KOPT-K1 (cell line): Measurements from ENCODE around the gene FGD3.
"Not testable (repeated sequence)": the region's sequence is repeated elsewhere in the genome, so short reads cannot be mapped to it uniquely, and the experiment has no call there.

ENCODE experiments used
- H3K27ac ChIP-seq: fragments of 200-600 bp; sonication (generic); 2 replicates; pipeline ENCODE4 v1.5.1; 2016; ENCODE audit warnings: antibody characterized with exemption, mild to moderate bottlenecking, low read depth, low read length; ENCODE audit not compliant: poor library complexity, severe bottlenecking
- H3K36me3 ChIP-seq: fragments of 200-600 bp; sonication (generic); 2 replicates; pipeline ENCODE4 v1.5.1; 2017; ENCODE audit warnings: antibody characterized with exemption, mild to moderate bottlenecking, low read length, moderate library complexity; ENCODE audit not compliant: insufficient read depth
- H3K9me3 ChIP-seq: fragments of 200-600 bp; sonication (generic); 2 replicates; pipeline ENCODE4 v1.5.1; 2017; ENCODE audit warnings: antibody characterized with exemption, low read length, mild to moderate bottlenecking; ENCODE audit not compliant: insufficient read depth, poor library complexity, severe bottlenecking

Gene FGD3

GRCh38 chr9:92979283-92980056 lies 32.1 kb downstream of the FGD3 start:
- Histone ChIP-seq H3K9me3 (peaks cover 33% of the 10 kb centered on the region), H3K27ac (no peak overlapping the region), H3K36me3 (peaks cover 38% of the 10 kb centered on the region)

GRCh38 chr9:92980085-92980745 lies 32.9 kb downstream of the FGD3 start:
- Histone ChIP-seq H3K27ac (no peak overlapping the region), H3K9me3 (peaks cover 41% of the 10 kb centered on the region), H3K36me3 (peaks cover 36% of the 10 kb centered on the region)

GRCh38 chr9:92982130-92982529 lies 34.8 kb downstream of the FGD3 start:
- Histone ChIP-seq H3K27ac (no peak overlapping the region), H3K36me3 (peaks cover 18% of the 10 kb centered on the region), H3K9me3 (peaks cover 42% of the 10 kb centered on the region)

GRCh38 chr9:92983984-92984589 lies 36.8 kb downstream of the FGD3 start:
- Histone ChIP-seq H3K9me3 (peaks cover 42% of the 10 kb centered on the region), H3K27ac (no peak overlapping the region), H3K36me3 (peaks cover 14% of the 10 kb centered on the region)

GRCh38 chr9:92984976-92985375 lies 37.7 kb downstream of the FGD3 start:
- Histone ChIP-seq H3K27ac (no peak overlapping the region), H3K36me3 (peaks cover 14% of the 10 kb centered on the region), H3K9me3 (peaks cover 42% of the 10 kb centered on the region)

GRCh38 chr9:92986176-92987119 lies 39.1 kb downstream of the FGD3 start:
- Histone ChIP-seq H3K9me3 (peaks cover 39% of the 10 kb centered on the region), H3K27ac (no peak overlapping the region), H3K36me3 (peaks cover 14% of the 10 kb centered on the region)

- Histone ChIP-seq H3K9me3 (peaks cover 20% of the 10 kb centered on the region), H3K36me3 (no peaks in the 10 kb centered on the region; the same call in 1 of the 2 replicates)
These were observed 41.0 kb downstream of the FGD3 start for GRCh38 chr9:92988215-92988768.

GRCh38 chr9:92989561-92989960 lies 42.2 kb downstream of the FGD3 start:
- H3K27ac ChIP-seq = no peak overlapping the region
- H3K9me3 ChIP-seq = peaks cover 8% of the 10 kb centered on the region
- no peaks in the 10 kb centered on the region; the same call in 1 of the 2 replicates for H3K36me3 ChIP-seq

More at GRCh38 chr9:92988215-92988768, 41.0 kb downstream of the FGD3 start:
- H3K27ac ChIP-seq = peak overlapping the region; percentile 14

- Histone ChIP-seq H3K36me3 (no peaks in the 10 kb centered on the region), H3K27ac (peak overlapping the region; percentile 4), H3K9me3 (no peaks in the 10 kb centered on the region)
These were observed 43.1 kb downstream of the FGD3 start for GRCh38 chr9:92990461-92990860.

GRCh38 chr9:92992549-92992948 lies 45.2 kb downstream of the FGD3 start:
- Histone ChIP-seq H3K9me3 (no peaks in the 10 kb centered on the region), H3K36me3 (no peaks in the 10 kb centered on the region), H3K27ac (no peak overlapping the region)

GRCh38 chr9:92998871-92999270 lies 51.5 kb downstream of the FGD3 start:
- H3K27ac ChIP-seq, H3K9me3 ChIP-seq, H3K36me3 ChIP-seq: not testable (repeated sequence)

- H3K27ac ChIP-seq = no peak overlapping the region
- no peaks in the 10 kb centered on the region for H3K9me3 ChIP-seq
- H3K36me3 ChIP-seq = peaks cover 21% of the 10 kb centered on the region
These were observed 53.7 kb downstream of the FGD3 start for GRCh38 chr9:93001031-93001430.

- Histone ChIP-seq H3K36me3 (peaks cover 31% of the 10 kb centered on the region), H3K9me3 (no peaks in the 10 kb centered on the region), H3K27ac (no peak overlapping the region)
These were observed 55.4 kb downstream of the FGD3 start for GRCh38 chr9:93002700-93003099.
